Left lung (tissue), 10 donors: Measurements from ENCODE around the gene SUMO1. TPM values are rescaled to one million over a fixed set of nuclear protein-coding genes. Genes with fewer than 3 reads are reported as not detected.
"Not testable (repeated sequence)": the region's sequence is repeated elsewhere in the genome, so short reads cannot be mapped to it uniquely, and the experiment has no call there.

ENCODE experiments used
- ATAC-seq: fragments of 200-7000 bp; cut with Tn5 transposase; one replicate; pipeline ENCODE4 v1.9.1; 2020; ENCODE audit warnings: moderate library complexity
- DNase-seq, 4 donors: peaks; one replicate each; pipeline ENCODE4 v3.0.0-alpha.2; 2013 to 2020
- H3K27ac ChIP-seq, 2 donors: fragments of 200-600 bp; sonication (generic) in 1 of 2; one replicate each; pipeline versions ENCODE4 v1.5.0 to v1.8.0; 2020 to 2021
- H3K27me3 ChIP-seq, 2 donors: fragments of 200-600 bp; sonication (generic) in 1 of 2; one replicate each; pipeline versions ENCODE4 v1.5.0 to v1.8.0; 2020 to 2021
- H3K36me3 ChIP-seq, 2 donors: fragments of 200-600 bp; sonication (generic) in 1 of 2; one replicate each; pipeline versions ENCODE4 v1.5.0 to v1.8.0; 2020 to 2021
- H3K4me1 ChIP-seq, 2 donors: fragments of 200-600 bp; one replicate each; pipeline ENCODE4 v1.8.0; 2021
- H3K4me3 ChIP-seq, 2 donors: fragments of 200-600 bp; sonication (generic) in 1 of 2; one replicate each; pipeline versions ENCODE4 v1.5.0 to v1.8.0; 2020 to 2021; ENCODE audit warnings: mild to moderate bottlenecking in 1 of 2
- H3K9me3 ChIP-seq, 2 donors: fragments of 200-600 bp; sonication (generic) in 1 of 2; one replicate each; pipeline versions ENCODE4 v1.5.0 to v1.8.0; 2020 to 2021
- CTCF ChIP-seq, 2 donors: fragments of 200-600 bp; sonication (generic) in 1 of 2; IDR thresholded peaks; one replicate each; pipeline versions ENCODE4 v1.5.0 to v1.8.0; 2021; ENCODE audit warnings: antibody characterized with exemption in 2 of 2
- intact Hi-C, 2 donors: fragments of 100-400 bp; cut with DNase I; formaldehyde crosslinking; loops; one replicate each; pipeline versions ENCODE4 v1.11.2 to v1.14.2; 2022
- polyA plus RNA-seq, 6 donors: library from polyadenylated mRNA; unstranded; fragments of 120-200 nt; gene quantifications; one replicate each; pipeline ENCODE4 v1.2.1, GENCODE V29; 2013; ENCODE audit not compliant: insufficient read length in 6 of 6
- total RNA-seq, 2 donors: library from RNA; stranded (reverse); fragmentation: NEBNext Ultra II Directional; extraction: Animal tissue kit (Norgen Biotek cat#: 25700); gene quantifications; one replicate each; pipeline ENCODE4 v1.2.1, GENCODE V29; 2021
- donor health status: DM: no; HTN: yes; CAD: no.
- donor health status: DM: no; HTN: no; CAD: no.

SUMO1 gene
- total and polyA plus RNA-seq, 8 donors = 73.7 to 173 (median 150) TPM

GRCh38 chr2:202278036-202278760 lies 39.8 kb upstream of the SUMO1 start:
- no peak overlapping the region for H3K4me3 ChIP-seq
- no peaks in the 10 kb centered on the region for H3K9me3 ChIP-seq
- DNase-seq = no peak
- H3K27me3 ChIP-seq = no peaks in the 10 kb centered on the region
- ATAC-seq = peak; percentile 58
- peak overlapping the region; percentile 51 to 61 for H3K27ac ChIP-seq
- TF ChIP-seq CTCF (IDR thresholded peaks at IDR 0.05) = no peak
- H3K4me1 ChIP-seq = peaks cover 5 to 48% of the 10 kb centered on the region in 2 donors
- intact Hi-C loops = no loop called here
- H3K36me3 ChIP-seq = peaks cover under 1 to 68% of the 10 kb centered on the region in 2 donors

- Histone ChIP-seq H3K36me3 (peaks cover 0 to 48% of the 10 kb centered on the region in 2 donors), H3K4me1 (peaks cover 5 to 57% of the 10 kb centered on the region in 2 donors), H3K27ac (peak overlapping the region in 1 of 2 donors; percentile 51)
- H3K4me3 ChIP-seq, ATAC-seq, intact Hi-C loops, H3K9me3 ChIP-seq, H3K27me3 ChIP-seq: not testable (repeated sequence)
- peak in 2 of 4 donors; percentile 42 to 79 for DNase-seq
These were observed 37.8 kb upstream of the SUMO1 start for GRCh38 chr2:202276078-202276720.

- intact Hi-C loops = no loop called here
- no peak for TF ChIP-seq CTCF (IDR thresholded peaks at IDR 0.05)
- ATAC-seq = no peak
These were observed 32.1 kb upstream of the SUMO1 start for GRCh38 chr2:202270487-202270886.

GRCh38 chr2:202269585-202269984 lies 31.2 kb upstream of the SUMO1 start:
- no peak for TF ChIP-seq CTCF (IDR thresholded peaks at IDR 0.05)
- no peak overlapping the region for H3K27ac ChIP-seq
- H3K4me3 ChIP-seq = no peak overlapping the region
- H3K36me3 ChIP-seq = no peaks in the 10 kb centered on the region
- H3K4me1 ChIP-seq = peaks cover 8 to 48% of the 10 kb centered on the region in 2 donors
- no peaks in the 10 kb centered on the region for H3K9me3 ChIP-seq
- intact Hi-C loops = no loop called here
- ATAC-seq (no peak), DNase-seq (no peak)
- H3K27me3 ChIP-seq = no peaks in the 10 kb centered on the region

More at GRCh38 chr2:202270487-202270886, 32.1 kb upstream of the SUMO1 start:
- H3K4me3 ChIP-seq = no peak overlapping the region
- no peaks in the 10 kb centered on the region for H3K27me3 ChIP-seq
- DNase-seq = no peak
- no peak overlapping the region for H3K27ac ChIP-seq
- H3K36me3 ChIP-seq = peaks cover 0 to under 1% of the 10 kb centered on the region in 2 donors
- H3K4me1 ChIP-seq = peaks cover 8 to 52% of the 10 kb centered on the region in 2 donors
- no peaks in the 10 kb centered on the region for H3K9me3 ChIP-seq

GRCh38 chr2:202267495-202267894 lies 29.1 kb upstream of the SUMO1 start:
- TF ChIP-seq CTCF (IDR thresholded peaks at IDR 0.05) = no peak
- intact Hi-C loops = no loop called here
- Histone ChIP-seq H3K9me3 (no peaks in the 10 kb centered on the region), H3K27me3 (no peaks in the 10 kb centered on the region), H3K4me1 (peaks cover 8 to 40% of the 10 kb centered on the region in 2 donors), H3K36me3 (no peaks in the 10 kb centered on the region), H3K4me3 (peak overlapping the region; percentile 82 to 96), H3K27ac (no peak overlapping the region)
- DNase-seq (no peak), ATAC-seq (no peak)
